HG02623 (cell line): Measurements from ENCODE around the gene WDFY4.

Experiments
- ATAC-seq: cut with Tn5 transposase; IDR thresholded peaks from one replicate; pipeline ENCODE4 v1.9.1; 2021; ENCODE audit warnings: moderate library complexity; ENCODE audit not compliant: unreplicated experiment

Gene WDFY4

GRCh38 chr10:48790457-48791044, 105.9 kb downstream of the WDFY4 start:
- ATAC-seq, result no peak

GRCh38 chr10:48791267-48791928, 106.7 kb downstream of the WDFY4 start:
- no peak for ATAC-seq

- ATAC-seq, result no peak
Observed at GRCh38 chr10:48792121-48792520, 107.4 kb downstream of the WDFY4 start.

GRCh38 chr10:48792687-48793096, 108.0 kb downstream of the WDFY4 start:
- ATAC-seq, result no peak

GRCh38 chr10:48794074-48794473, 109.4 kb downstream of the WDFY4 start:
- ATAC-seq, result no peak

GRCh38 chr10:48796713-48797245, 112.1 kb downstream of the WDFY4 start:
- no peak for ATAC-seq

- ATAC-seq, result no peak
Observed at GRCh38 chr10:48797830-48798229, 113.2 kb downstream of the WDFY4 start.

- no peak for ATAC-seq
Observed at GRCh38 chr10:48798481-48799254, 114.0 kb downstream of the WDFY4 start.

- no peak for ATAC-seq
Observed at GRCh38 chr10:48799341-48800006, 114.8 kb downstream of the WDFY4 start.

- no peak for ATAC-seq
Observed at GRCh38 chr10:48800007-48800675, 115.5 kb downstream of the WDFY4 start.

GRCh38 chr10:48801001-48801421, 116.3 kb downstream of the WDFY4 start:
- ATAC-seq, result no peak

GRCh38 chr10:48802611-48803071, 118.0 kb downstream of the WDFY4 start:
- ATAC-seq, result peak; percentile 86

GRCh38 chr10:48803801-48804584, 119.3 kb downstream of the WDFY4 start:
- no peak for ATAC-seq

- ATAC-seq, result no peak
Observed at GRCh38 chr10:48804740-48805182, 120.1 kb downstream of the WDFY4 start.

GRCh38 chr10:48805411-48805810, 120.7 kb downstream of the WDFY4 start:
- no peak for ATAC-seq

GRCh38 chr10:48805848-48806247, 121.2 kb downstream of the WDFY4 start:
- no peak for ATAC-seq

GRCh38 chr10:48806342-48806741, 121.7 kb downstream of the WDFY4 start:
- no peak for ATAC-seq

- no peak for ATAC-seq
Observed at GRCh38 chr10:48807791-48808470, 123.3 kb downstream of the WDFY4 start.

GRCh38 chr10:48809261-48809660, 124.6 kb downstream of the WDFY4 start:
- ATAC-seq, result no peak
